ENCODE data around the gene GLDC.

The GLDC gene

DNA sequence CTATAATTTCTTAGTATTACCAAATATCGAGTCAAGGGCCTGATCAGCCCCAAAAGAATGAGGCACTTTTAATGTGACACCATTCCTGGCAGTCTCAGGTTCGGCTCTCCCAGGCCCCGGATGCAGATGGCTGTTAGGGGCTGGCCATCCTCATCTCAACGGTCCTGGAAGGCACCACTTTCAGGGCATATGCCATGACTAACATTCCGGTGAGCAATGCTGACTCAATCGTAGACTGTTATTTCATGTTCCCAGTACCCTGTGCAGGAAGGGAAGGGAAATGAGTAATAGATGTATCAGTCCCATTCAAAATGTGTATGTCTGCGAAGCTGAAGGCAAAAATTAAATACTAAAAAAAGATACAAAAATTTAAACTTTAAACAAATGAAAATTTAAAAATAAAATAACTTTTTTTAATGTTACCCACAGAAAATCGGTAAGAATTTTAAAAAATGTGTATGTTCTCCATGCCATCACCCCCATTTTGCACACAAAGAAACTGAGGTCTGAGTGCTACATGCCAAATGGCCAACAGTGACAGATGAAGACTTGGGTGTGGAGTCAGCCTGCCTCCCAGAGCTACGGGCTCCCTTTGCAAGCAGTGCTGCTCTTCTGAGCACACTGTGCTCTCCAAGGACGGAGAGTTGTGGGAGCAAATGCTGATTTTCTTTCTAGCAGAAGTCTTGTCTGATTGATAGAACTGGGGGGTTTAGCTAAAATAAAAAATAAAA, 79.0 kb downstream of the GLDC start:
- no peak for DNase-seq (ENCODE audit: low read depth in 1 of 2, low spot score in 1 of 2)
- no peak for TF ChIP-seq JUND (IDR thresholded peaks at IDR 0.05; ENCODE audit: low read depth)
- in situ Hi-C loops (cut with HindIII; ENCODE audit: low pct_unique_long_range_greater_than_20kb, low sequenced_read_pairs): no loop called here

GRCh38 chr9:6565312-6565711, 80.2 kb downstream of the GLDC start:
- in situ Hi-C loops (cut with HindIII; ENCODE audit: low pct_unique_long_range_greater_than_20kb, low sequenced_read_pairs): no loop called here
- no peak for TF ChIP-seq JUND (IDR thresholded peaks at IDR 0.05; ENCODE audit: low read depth)

DNA sequence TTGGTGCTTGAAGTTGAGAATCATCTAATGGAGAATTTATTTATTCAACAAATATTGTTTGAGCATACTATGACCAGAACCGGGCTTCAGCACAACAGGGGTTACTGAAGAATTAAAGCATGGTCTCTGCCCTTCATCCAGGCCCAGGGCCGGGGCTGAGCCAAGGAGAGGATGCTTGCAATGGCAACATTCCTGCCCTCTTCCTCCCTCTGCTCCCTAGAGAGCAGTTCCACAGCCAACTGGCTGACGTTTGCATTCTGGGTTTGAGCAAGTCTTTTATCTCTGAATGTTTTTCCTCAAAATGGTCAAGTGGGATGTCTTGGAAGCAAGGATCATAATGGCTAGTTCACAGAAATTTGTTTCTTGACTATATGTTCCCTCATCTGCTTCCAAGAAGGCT, 80.7 kb downstream of the GLDC start:
- in situ Hi-C loops (cut with HindIII; ENCODE audit: low pct_unique_long_range_greater_than_20kb, low sequenced_read_pairs): no loop called here
- TF ChIP-seq JUND (IDR thresholded peaks at IDR 0.05; ENCODE audit: low read depth): no peak
- no peak for DNase-seq (ENCODE audit: low read depth in 1 of 2, low spot score in 1 of 2)

More at GRCh38 chr9:6565312-6565711, 80.2 kb downstream of the GLDC start:
- DNase-seq (ENCODE audit: low read depth in 1 of 2, low spot score in 1 of 2): no peak

- TF ChIP-seq JUND (IDR thresholded peaks at IDR 0.05; ENCODE audit: low read depth): no peak
- DNase-seq (ENCODE audit: low read depth in 1 of 2, low spot score in 1 of 2): no peak
- in situ Hi-C loops (cut with HindIII; ENCODE audit: low pct_unique_long_range_greater_than_20kb, low sequenced_read_pairs): no loop called here
These were observed 81.2 kb downstream of the GLDC start for GRCh38 chr9:6564360-6564759.

DNA sequence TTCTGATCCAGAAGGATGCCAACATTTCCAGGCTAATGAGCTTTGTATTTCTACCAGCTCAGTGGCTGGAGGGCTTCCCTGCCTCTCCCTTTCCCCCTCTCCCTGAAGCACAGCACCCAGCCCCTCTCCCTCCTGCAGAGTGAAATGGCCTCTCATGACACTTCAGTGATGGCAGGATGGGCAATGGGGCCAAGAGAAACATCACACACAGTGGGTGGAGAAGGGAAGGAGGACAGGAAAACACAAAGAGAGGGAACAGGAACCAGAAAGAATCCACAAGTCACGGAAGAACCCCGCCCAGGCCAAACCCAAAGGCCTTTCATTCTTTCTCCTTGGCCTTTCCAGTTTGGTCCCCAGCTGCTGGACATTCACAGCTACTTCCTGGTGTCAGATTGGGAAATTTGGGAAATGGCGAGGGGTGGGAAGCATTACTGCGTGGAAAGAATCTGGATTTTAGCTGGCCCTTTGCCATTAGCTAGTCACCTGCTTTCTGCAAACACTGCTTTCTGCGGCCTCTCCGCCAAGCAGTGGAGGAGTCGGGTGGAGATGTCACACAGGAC, 82.6 kb downstream of the GLDC start:
- in situ Hi-C loops (cut with HindIII; ENCODE audit: low pct_unique_long_range_greater_than_20kb, low sequenced_read_pairs): no loop called here
- no peak for DNase-seq (ENCODE audit: low read depth in 1 of 2, low spot score in 1 of 2)
- no peak for TF ChIP-seq JUND (IDR thresholded peaks at IDR 0.05; ENCODE audit: low read depth)

GRCh38 chr9:6562201-6562600, 83.3 kb downstream of the GLDC start:
- no peak for TF ChIP-seq JUND (IDR thresholded peaks at IDR 0.05; ENCODE audit: low read depth)
- DNase-seq (ENCODE audit: low read depth in 1 of 2, low spot score in 1 of 2): no peak
- in situ Hi-C loops (cut with HindIII; ENCODE audit: low pct_unique_long_range_greater_than_20kb, low sequenced_read_pairs): no loop called here

GRCh38 chr9:6557883-6558616, 87.5 kb downstream of the GLDC start:
- TF ChIP-seq JUND (IDR thresholded peaks at IDR 0.05; ENCODE audit: low read depth): no peak
- in situ Hi-C loops (cut with HindIII; ENCODE audit: low pct_unique_long_range_greater_than_20kb, low sequenced_read_pairs): no loop called here
- no peak for DNase-seq (ENCODE audit: low read depth in 1 of 2, low spot score in 1 of 2)

- in situ Hi-C loops (cut with HindIII; ENCODE audit: low pct_unique_long_range_greater_than_20kb, low sequenced_read_pairs): no loop called here
- TF ChIP-seq JUND (IDR thresholded peaks at IDR 0.05; ENCODE audit: low read depth): no peak
- DNase-seq (ENCODE audit: low read depth in 1 of 2, low spot score in 1 of 2): no peak
These were observed 91.7 kb downstream of the GLDC start for GRCh38 chr9:6553866-6554265.

GRCh38 chr9:6552498-6553121, 92.9 kb downstream of the GLDC start:
- no peak for DNase-seq (ENCODE audit: low read depth in 1 of 2, low spot score in 1 of 2)
- no peak for TF ChIP-seq JUND (IDR thresholded peaks at IDR 0.05; ENCODE audit: low read depth)
- in situ Hi-C loops (cut with HindIII; ENCODE audit: low pct_unique_long_range_greater_than_20kb, low sequenced_read_pairs): no loop called here

GRCh38 chr9:6552033-6552432, 93.5 kb downstream of the GLDC start:
- no peak for TF ChIP-seq JUND (IDR thresholded peaks at IDR 0.05; ENCODE audit: low read depth)
- no peak for DNase-seq (ENCODE audit: low read depth in 1 of 2, low spot score in 1 of 2)
- in situ Hi-C loops (cut with HindIII; ENCODE audit: low pct_unique_long_range_greater_than_20kb, low sequenced_read_pairs): no loop called here

DNA sequence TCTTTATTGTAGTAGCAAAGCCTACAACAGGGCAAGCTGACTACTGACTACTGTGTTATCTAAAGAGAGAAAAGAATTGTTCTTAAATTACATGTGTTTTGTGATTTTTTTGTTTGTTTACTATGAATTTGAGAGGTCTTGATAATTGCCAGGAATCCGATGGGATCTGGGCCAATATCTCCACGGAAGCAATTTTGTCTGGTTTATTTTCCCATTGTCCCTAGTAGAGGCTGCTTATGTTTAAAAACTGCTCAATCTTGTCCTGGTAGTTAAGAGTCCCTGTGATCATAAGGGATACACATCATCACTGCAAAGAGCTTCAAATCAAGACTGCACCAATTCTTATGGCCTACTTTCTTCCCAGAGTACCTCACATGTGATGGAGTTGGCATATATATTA, 94.4 kb downstream of the GLDC start:
- DNase-seq (ENCODE audit: low read depth in 1 of 2, low spot score in 1 of 2): no peak
- no peak for TF ChIP-seq JUND (IDR thresholded peaks at IDR 0.05; ENCODE audit: low read depth)
- in situ Hi-C loops (cut with HindIII; ENCODE audit: low pct_unique_long_range_greater_than_20kb, low sequenced_read_pairs): no loop called here

DNA sequence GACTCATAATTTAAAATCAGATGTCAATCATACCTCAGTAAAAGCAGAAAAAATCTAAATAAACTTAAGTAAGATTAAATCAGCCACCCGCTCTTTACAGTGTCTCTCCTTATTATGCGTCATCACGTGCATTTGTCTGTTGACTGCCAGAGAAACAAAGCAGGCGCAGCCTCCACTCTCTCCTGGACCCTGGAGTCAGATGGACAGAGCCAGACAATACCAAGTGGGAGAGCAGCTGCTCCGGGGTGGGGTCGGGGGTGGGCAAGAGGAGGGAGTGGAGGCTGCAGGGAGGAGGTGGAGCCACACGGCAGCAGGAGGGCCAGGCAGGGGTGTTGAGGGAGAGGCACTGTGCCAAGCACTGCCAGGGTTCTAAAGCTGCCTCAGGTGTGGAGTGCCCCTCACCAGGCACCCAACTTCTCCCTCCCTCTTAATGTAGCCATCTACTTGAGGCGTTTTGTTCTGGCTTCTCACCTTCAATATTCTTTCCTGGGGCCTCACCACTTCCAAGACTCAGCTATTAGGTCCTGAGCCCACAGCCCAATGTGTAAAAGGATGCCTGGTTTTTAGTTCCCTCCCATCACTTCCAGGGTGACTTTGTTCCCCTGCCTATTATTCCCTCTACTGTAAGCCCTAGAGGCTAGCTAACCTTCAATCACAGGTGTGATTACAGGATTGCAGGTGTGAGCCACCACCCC, 96.3 kb downstream of the GLDC start:
- in situ Hi-C loops (cut with HindIII; ENCODE audit: low pct_unique_long_range_greater_than_20kb, low sequenced_read_pairs): no loop called here
- DNase-seq (ENCODE audit: low read depth in 1 of 2, low spot score in 1 of 2): no peak
- TF ChIP-seq JUND (IDR thresholded peaks at IDR 0.05; ENCODE audit: low read depth): no peak

Data from T47D (cell line).